Left lung (tissue), 10 donors: ENCODE measurements around the gene C19orf38. TPM values are rescaled to one million over a fixed set of nuclear protein-coding genes. Genes with fewer than 3 reads are reported as not detected.

Experiments used
- ATAC-seq: fragments of 200-7000 bp; cut with Tn5 transposase; one replicate; pipeline ENCODE4 v1.9.1; 2020; ENCODE audit warnings: moderate library complexity
- DNase-seq, 4 donors: peaks; one replicate each; pipeline ENCODE4 v3.0.0-alpha.2; 2013 to 2020
- H3K27ac ChIP-seq, 2 donors: fragments of 200-600 bp; sonication (generic) in 1 of 2; one replicate each; pipeline versions ENCODE4 v1.5.0 to v1.8.0; 2020 to 2021
- H3K27me3 ChIP-seq, 2 donors: fragments of 200-600 bp; sonication (generic) in 1 of 2; one replicate each; pipeline versions ENCODE4 v1.5.0 to v1.8.0; 2020 to 2021
- H3K36me3 ChIP-seq, 2 donors: fragments of 200-600 bp; sonication (generic) in 1 of 2; one replicate each; pipeline versions ENCODE4 v1.5.0 to v1.8.0; 2020 to 2021
- H3K4me1 ChIP-seq, 2 donors: fragments of 200-600 bp; one replicate each; pipeline ENCODE4 v1.8.0; 2021
- H3K4me3 ChIP-seq, 2 donors: fragments of 200-600 bp; sonication (generic) in 1 of 2; one replicate each; pipeline versions ENCODE4 v1.5.0 to v1.8.0; 2020 to 2021; ENCODE audit warnings: mild to moderate bottlenecking in 1 of 2
- H3K9me3 ChIP-seq, 2 donors: fragments of 200-600 bp; sonication (generic) in 1 of 2; one replicate each; pipeline versions ENCODE4 v1.5.0 to v1.8.0; 2020 to 2021
- CTCF ChIP-seq, 2 donors: fragments of 200-600 bp; sonication (generic) in 1 of 2; IDR thresholded peaks; one replicate each; pipeline versions ENCODE4 v1.5.0 to v1.8.0; 2021; ENCODE audit warnings: antibody characterized with exemption in 2 of 2
- intact Hi-C, 2 donors: fragments of 100-400 bp; cut with DNase I; formaldehyde crosslinking; loops; one replicate each; pipeline versions ENCODE4 v1.11.2 to v1.14.2; 2022
- polyA plus RNA-seq, 6 donors: library from polyadenylated mRNA; unstranded; fragments of 120-200 nt; gene quantifications; one replicate each; pipeline ENCODE4 v1.2.1, GENCODE V29; 2013; ENCODE audit not compliant: insufficient read length in 6 of 6
- total RNA-seq, 2 donors: library from RNA; stranded (reverse); fragmentation: NEBNext Ultra II Directional; extraction: Animal tissue kit (Norgen Biotek cat#: 25700); gene quantifications; one replicate each; pipeline ENCODE4 v1.2.1, GENCODE V29; 2021
- donor health status: DM: no; HTN: yes; CAD: no.
- donor health status: DM: no; HTN: no; CAD: no.

The C19orf38 gene
- total and polyA plus RNA-seq, 8 donors = 2.8 to 11.8 (median 4.1) TPM

GRCh38 chr19:10899151-10899653 is 51.0 kb downstream of the C19orf38 start:
- Histone ChIP-seq H3K36me3 (no peaks in the 10 kb centered on the region), H3K9me3 (peaks cover 0 to 2% of the 10 kb centered on the region in 2 donors), H3K27me3 (no peaks in the 10 kb centered on the region), H3K27ac (peak overlapping the region in 1 of 2 donors; percentile 18), H3K4me1 (peaks cover 6 to 10% of the 10 kb centered on the region in 2 donors), H3K4me3 (no peak overlapping the region)
- TF ChIP-seq CTCF (IDR thresholded peaks at IDR 0.05) = no peak
- DNase-seq (peak in 2 of 4 donors; percentile 57 to 82), ATAC-seq (peak; percentile 91)
- intact Hi-C loops = no loop called here

- DNase-seq (no peak), ATAC-seq (no peak)
- Histone ChIP-seq H3K4me3 (no peak overlapping the region), H3K27ac (no peak overlapping the region), H3K4me1 (no peaks in the 10 kb centered on the region), H3K36me3 (peaks cover 0 to 67% of the 10 kb centered on the region in 2 donors), H3K27me3 (no peaks in the 10 kb centered on the region), H3K9me3 (no peaks in the 10 kb centered on the region)
- intact Hi-C loops = no loop called here
- TF ChIP-seq CTCF (IDR thresholded peaks at IDR 0.05) = no peak
Observed at GRCh38 chr19:10907925-10908324, 59.7 kb downstream of the C19orf38 start.

GRCh38 chr19:10908380-10908960 is 60.3 kb downstream of the C19orf38 start:
- H3K36me3 ChIP-seq = peaks cover 0 to 72% of the 10 kb centered on the region in 2 donors
- no peak overlapping the region for H3K4me3 ChIP-seq
- H3K27ac ChIP-seq = no peak overlapping the region
- ATAC-seq (no peak), DNase-seq (no peak)
- no peaks in the 10 kb centered on the region for H3K4me1 ChIP-seq
- H3K27me3 ChIP-seq = no peaks in the 10 kb centered on the region
- intact Hi-C loops = no loop called here
- TF ChIP-seq CTCF (IDR thresholded peaks at IDR 0.05) = no peak
- no peaks in the 10 kb centered on the region for H3K9me3 ChIP-seq

- no peak for TF ChIP-seq CTCF (IDR thresholded peaks at IDR 0.05)
- ATAC-seq (no peak), DNase-seq (no peak)
- H3K36me3 ChIP-seq = peaks cover 0 to 96% of the 10 kb centered on the region in 2 donors
- no peak overlapping the region for H3K4me3 ChIP-seq
- no peaks in the 10 kb centered on the region for H3K4me1 ChIP-seq
- no peak overlapping the region for H3K27ac ChIP-seq
- intact Hi-C loops = no loop called here
- no peaks in the 10 kb centered on the region for H3K9me3 ChIP-seq
- no peaks in the 10 kb centered on the region for H3K27me3 ChIP-seq
Observed at GRCh38 chr19:10911579-10912363, 63.6 kb downstream of the C19orf38 start.

DNA sequence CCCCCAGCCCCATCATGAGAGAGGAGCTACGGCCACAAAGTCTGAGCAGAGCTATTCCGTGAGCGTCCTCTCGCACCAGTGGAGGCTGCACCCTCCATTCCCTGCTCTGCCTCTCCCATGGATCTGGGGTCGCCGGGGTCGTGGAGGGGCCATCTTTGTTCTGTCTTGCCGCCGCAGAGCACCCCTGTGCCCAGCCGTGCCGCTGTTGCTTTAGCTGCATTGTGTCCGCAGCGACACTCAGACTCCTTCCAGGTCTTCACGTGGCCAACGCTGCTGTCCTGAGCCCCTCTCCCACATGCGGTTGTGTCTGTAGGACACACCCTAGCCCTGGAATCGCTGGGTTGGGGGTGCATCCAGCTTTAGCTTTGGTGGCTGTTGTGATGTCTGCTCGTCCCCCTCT is 64.4 kb downstream of the C19orf38 start:
- intact Hi-C loops = no loop called here
- H3K36me3 ChIP-seq = peaks cover 0 to 92% of the 10 kb centered on the region in 2 donors
- ATAC-seq (no peak), DNase-seq (no peak)
- H3K9me3 ChIP-seq = no peaks in the 10 kb centered on the region
- H3K4me1 ChIP-seq = no peaks in the 10 kb centered on the region
- H3K4me3 ChIP-seq = no peak overlapping the region
- no peak for TF ChIP-seq CTCF (IDR thresholded peaks at IDR 0.05)
- no peaks in the 10 kb centered on the region for H3K27me3 ChIP-seq
- no peak overlapping the region for H3K27ac ChIP-seq
